Cardiac septum (tissue), 1 donor: ENCODE measurements around the gene ACTN4. TPM values are rescaled to one million over a fixed set of nuclear protein-coding genes. Genes with fewer than 3 reads are reported as not detected.

Experiments used
- DNase-seq: peaks from one replicate; pipeline ENCODE4 v3.0.0-alpha.2; 2020; ENCODE audit warnings: low spot score
- intact Hi-C: fragments of 100-400 bp; cut with DNase I; formaldehyde crosslinking; loops from one replicate; pipeline ENCODE4 v1.14.0; 2022
- total RNA-seq: library from RNA; stranded (reverse); fragmentation: NEBNext Ultra II Directional; extraction: Animal tissue kit (Norgen Biotek cat#: 25700); gene quantifications from one replicate; pipeline ENCODE4 v1.2.1, GENCODE V29; 2021
- donor health status: DM: no; HTN: no; CAD: no.

Gene ACTN4
- total RNA-seq, 1 donor from 2014 or later, result 190 TPM

GRCh38 chr19:38701455-38702063, 54.1 kb downstream of the ACTN4 start:
- intact Hi-C loops, result no loop called here
- DNase-seq, result no peak

GRCh38 chr19:38702278-38702677, 54.8 kb downstream of the ACTN4 start:
- DNase-seq, result no peak
- intact Hi-C loops, result no loop called here

GRCh38 chr19:38703509-38703908, 56.1 kb downstream of the ACTN4 start:
- intact Hi-C loops, result no loop called here
- no peak for DNase-seq

- DNase-seq, result no peak
- intact Hi-C loops, result loop anchor here (5.0 kb wide), 2 partner anchors 37 to 57 kb away; partner anchors contain the start of gene ACTN4
These were observed 57.1 kb downstream of the ACTN4 start for GRCh38 chr19:38704488-38705026.

GRCh38 chr19:38705197-38706019, 58.0 kb downstream of the ACTN4 start:
- intact Hi-C loops, result loop anchor here (5.0 kb wide), 2 partner anchors 38 to 58 kb away; partner anchors contain the start of gene ACTN4
- no peak for DNase-seq

GRCh38 chr19:38706792-38707511, 59.5 kb downstream of the ACTN4 start:
- intact Hi-C loops, result loop anchor here (5.0 kb wide), 2 partner anchors 40 to 60 kb away; partner anchors contain the start of gene ACTN4
- no peak for DNase-seq

GRCh38 chr19:38707512-38708114, 60.2 kb downstream of the ACTN4 start:
- DNase-seq, result peak; percentile 89
- intact Hi-C loops, result loop anchor here (5.0 kb wide), 2 partner anchors 40 to 60 kb away; partner anchors contain the start of gene ACTN4

- intact Hi-C loops, result loop anchor here (5.0 kb wide), 2 partner anchors 41 to 61 kb away; partner anchors contain the start of gene ACTN4
These were observed 61.1 kb downstream of the ACTN4 start for GRCh38 chr19:38708413-38709024.

GRCh38 chr19:38709119-38709518, 61.7 kb downstream of the ACTN4 start:
- DNase-seq, result no peak
- intact Hi-C loops, result loop anchor here (5.0 kb wide), 2 partner anchors 42 to 62 kb away; partner anchors contain the start of gene ACTN4

More at GRCh38 chr19:38708413-38709024, 61.1 kb downstream of the ACTN4 start:
- DNase-seq, result no peak

- DNase-seq, result no peak
- intact Hi-C loops, result loop anchor here (5.0 kb wide), 2 partner anchors 43 to 63 kb away; partner anchors contain the start of gene ACTN4
These were observed 62.4 kb downstream of the ACTN4 start for GRCh38 chr19:38709671-38710415.

GRCh38 chr19:38710416-38710702, 62.9 kb downstream of the ACTN4 start:
- intact Hi-C loops, result no loop called here
- no peak for DNase-seq

- intact Hi-C loops, result no loop called here
- no peak for DNase-seq
These were observed 63.7 kb downstream of the ACTN4 start for GRCh38 chr19:38710928-38711725.

GRCh38 chr19:38711726-38712153, 64.3 kb downstream of the ACTN4 start:
- DNase-seq, result no peak
- intact Hi-C loops, result no loop called here

- intact Hi-C loops, result no loop called here
- DNase-seq, result no peak
These were observed 64.8 kb downstream of the ACTN4 start for GRCh38 chr19:38712161-38712748.

- no peak for DNase-seq
- intact Hi-C loops, result no loop called here
These were observed 65.8 kb downstream of the ACTN4 start for GRCh38 chr19:38713227-38713649.

GRCh38 chr19:38713865-38714264, 66.4 kb downstream of the ACTN4 start:
- DNase-seq, result no peak
- intact Hi-C loops, result no loop called here

GRCh38 chr19:38714354-38714778, 66.9 kb downstream of the ACTN4 start:
- intact Hi-C loops, result no loop called here
- DNase-seq, result no peak
